H1 (cell line): ENCODE results near the gene COL21A1. TPM values are rescaled to one million over a fixed set of nuclear protein-coding genes. Genes with fewer than 3 reads are reported as not detected.

Experiments used
- CTCF ChIA-PET: fragments of 300-600 bp; sonication (Branson Sonifier 250); formaldehyde crosslinking; loops from one replicate; lab custom pipeline; 2021; ENCODE audit not compliant: partially characterized antibody; lab: Charles Lee
- POLR2A ChIA-PET: fragments of 300-600 bp; sonication (Branson Sonifier 250); formaldehyde crosslinking; loops from one replicate; lab custom pipeline; 2021; ENCODE audit warnings: inconsistent platforms; ENCODE audit not compliant: partially characterized antibody; lab: Charles Lee
- DNase-seq, 2 experiments: peaks; one replicate each; pipeline versions ENCODE4 v3.0.0 to v3.0.0-alpha.2; 2010 to 2022; ENCODE audit warnings: low spot score in 2 of 2, low read depth in 1 of 2, mixed read lengths in 1 of 2
- FAIRE-seq: peaks from 2 replicates; lab custom pipeline; 2011; peaks lifted over from hg19 to GRCh38; lab: Jason Lieb, UNC
- H2AFZ ChIP-seq: 2 replicates; pipeline ENCODE4 v1.8.1; 2012; ENCODE audit warnings: low read length, inconsistent platforms
- H2AK5ac ChIP-seq: 2 replicates; pipeline ENCODE4 v1.6.1; 2013; ENCODE audit warnings: low read depth, low read length
- H2BK120ac ChIP-seq: replicated peaks from 2 replicates; pipeline ENCODE3; 2013; ENCODE audit warnings: low read depth, low read length, inconsistent platforms
- H2BK12ac ChIP-seq: 2 replicates; pipeline ENCODE4 v1.6.1; 2013; ENCODE audit warnings: low read depth, low read length
- H2BK15ac ChIP-seq: 2 replicates; pipeline ENCODE4 v1.6.1; 2013; ENCODE audit warnings: low read length
- H2BK20ac ChIP-seq: 2 replicates; pipeline ENCODE4 v1.6.1; 2013; ENCODE audit warnings: low read length
- H2BK5ac ChIP-seq: 2 replicates; pipeline ENCODE4 v1.6.1; 2013; ENCODE audit warnings: low read depth, low read length
- H3K14ac ChIP-seq: 2 replicates; pipeline ENCODE4 v1.6.1; 2013; ENCODE audit warnings: inconsistent platforms; ENCODE audit not compliant: insufficient read length
- H3K18ac ChIP-seq: 2 replicates; pipeline ENCODE4 v1.6.1; 2013; ENCODE audit warnings: low read length; ENCODE audit errors: extremely low read depth
- H3K23ac ChIP-seq: 2 replicates; pipeline ENCODE4 v1.6.1; 2013; ENCODE audit warnings: inconsistent platforms; ENCODE audit not compliant: insufficient read length
- H3K23me2 ChIP-seq: 2 replicates; pipeline ENCODE4 v1.6.1; 2013; ENCODE audit warnings: low read depth, low read length
- H3K27ac ChIP-seq: 2 replicates; pipeline ENCODE4 v1.6.1; 2011; ENCODE audit warnings: low read depth, low read length, inconsistent platforms
- H3K27me3 ChIP-seq, 4 experiments: replicated peaks in 1 of 4; 1 replicate in 1 of 4; 2 replicates in 3 of 4; pipeline versions ENCODE4 v1.6.1 to v1.8.1; 2011 to 2013; ENCODE audit warnings: low read length in 3 of 4, mild to moderate bottlenecking in 3 of 4, inconsistent platforms in 2 of 4, mixed read lengths in 2 of 4, moderate library complexity in 1 of 4; ENCODE audit not compliant: control insufficient read depth in 3 of 4, insufficient read depth in 3 of 4; ENCODE audit errors: extremely low read depth in 1 of 4
- H3K36me3 ChIP-seq, 4 experiments: 2 replicates each; pipeline versions ENCODE4 v1.6.1 to v1.8.1; 2011 to 2013; ENCODE audit warnings: mild to moderate bottlenecking in 4 of 4, low read length in 3 of 4, moderate library complexity in 2 of 4, control low read depth in 1 of 4, inconsistent platforms in 1 of 4; ENCODE audit not compliant: insufficient read depth in 4 of 4, control insufficient read depth in 2 of 4
- H3K4ac ChIP-seq: replicated peaks from 2 replicates; pipeline ENCODE3; 2013; ENCODE audit warnings: low read length, low read depth, mixed read lengths, inconsistent platforms; ENCODE audit not compliant: insufficient read length
- H3K4me1 ChIP-seq, 4 experiments: replicated peaks in 1 of 4; 1 replicate in 1 of 4; 2 replicates in 3 of 4; pipeline versions ENCODE4 v1.6.1 to v1.8.1; 2011 to 2013; ENCODE audit warnings: low read length in 3 of 4, inconsistent platforms in 2 of 4, mixed read lengths in 1 of 4; ENCODE audit not compliant: insufficient read depth in 4 of 4, control insufficient read depth in 3 of 4
- H3K4me2 ChIP-seq, 2 experiments: 2 replicates each; pipeline versions ENCODE4 v1.6.1 to v1.8.1; 2011 to 2013; ENCODE audit warnings: low read depth in 2 of 2, low read length in 2 of 2, control low read depth in 1 of 2, inconsistent platforms in 1 of 2, mild to moderate bottlenecking in 1 of 2; ENCODE audit not compliant: insufficient read depth in 1 of 2
- H3K4me3 ChIP-seq, 4 experiments: fragments of 200-600, 300-600 bp in 1 of 4; sonication (generic), shearing (Covaris generic), sonication (Bioruptor Twin) in 1 of 4; 2 replicates each; pipeline versions ENCODE4 v1.5.1 to v1.8.1; 2011 to 2016; ENCODE audit warnings: low read length in 4 of 4, low read depth in 3 of 4, control low read depth in 2 of 4, inconsistent platforms in 2 of 4, mild to moderate bottlenecking in 2 of 4, mixed read lengths in 1 of 4, moderate library complexity in 1 of 4; ENCODE audit not compliant: insufficient read depth in 2 of 4; ENCODE audit errors: extremely low read depth in 1 of 4
- H3K56ac ChIP-seq: replicated peaks from 2 replicates; pipeline ENCODE3; 2013; ENCODE audit warnings: low read depth, mild to moderate bottlenecking, mixed read lengths, low read length, inconsistent platforms; ENCODE audit not compliant: insufficient read length
- H3K79me1 ChIP-seq: 2 replicates; pipeline ENCODE4 v1.6.1; 2013; ENCODE audit warnings: low read depth, low read length, control low read depth
- H3K79me2 ChIP-seq, 2 experiments: 2 replicates each; pipeline versions ENCODE4 v1.6.1 to v1.8.1; 2012 to 2013; ENCODE audit warnings: low read length in 2 of 2, mild to moderate bottlenecking in 2 of 2, inconsistent platforms in 1 of 2; ENCODE audit not compliant: insufficient read depth in 2 of 2, control insufficient read depth in 1 of 2
- H3K9ac ChIP-seq, 4 experiments: replicated peaks in 1 of 4; 1 replicate in 1 of 4; 2 replicates in 3 of 4; pipeline versions ENCODE4 v1.6.1 to v1.8.1; 2011 to 2013; ENCODE audit warnings: low read depth in 3 of 4, low read length in 3 of 4, control low read depth in 2 of 4, mild to moderate bottlenecking in 2 of 4, moderate library complexity in 2 of 4, inconsistent platforms in 1 of 4; ENCODE audit errors: extremely low read depth in 1 of 4
- H3K9me3 ChIP-seq, 2 experiments: 2 replicates each; pipeline versions ENCODE4 v1.6.1 to v1.8.1; 2012 to 2013; ENCODE audit warnings: mild to moderate bottlenecking in 2 of 2, moderate library complexity in 2 of 2, control low read depth in 1 of 2, inconsistent platforms in 1 of 2, low read depth in 1 of 2, low read length in 1 of 2, mixed read lengths in 1 of 2; ENCODE audit not compliant: insufficient read depth in 2 of 2
- H4K20me1 ChIP-seq, 2 experiments: replicated peaks in 1 of 2; 2 replicates each; pipeline versions ENCODE3 to v1.8.1; 2011 to 2013; ENCODE audit warnings: inconsistent platforms in 2 of 2, low read length in 2 of 2, mild to moderate bottlenecking in 1 of 2; ENCODE audit not compliant: insufficient read depth in 2 of 2, control insufficient read depth in 1 of 2
- H4K5ac ChIP-seq: 2 replicates; pipeline ENCODE4 v1.6.1; 2013; ENCODE audit warnings: low read length, low read depth, mixed read lengths, inconsistent platforms; ENCODE audit not compliant: insufficient read length
- H4K8ac ChIP-seq: 2 replicates; pipeline ENCODE4 v1.8.0; 2013; ENCODE audit warnings: mild to moderate bottlenecking, moderate library complexity, low read length, inconsistent platforms; ENCODE audit not compliant: insufficient read depth; ENCODE audit errors: extremely low read depth
- H4K91ac ChIP-seq: replicated peaks from 2 replicates; pipeline ENCODE3; 2013; ENCODE audit warnings: low read length, mixed read lengths, inconsistent platforms; ENCODE audit not compliant: insufficient read length
- GTF2F1 ChIP-seq: IDR thresholded peaks from 2 replicates; pipeline ENCODE4 v1.6.1; 2012; ENCODE audit warnings: low read depth, low read length, improper control_type of control experiment, borderline replicate concordance
- KDM5A ChIP-seq: fragments of 200-600 bp; IDR thresholded peaks from 2 replicates; pipeline ENCODE4 v1.7.1; 2012; ENCODE audit warnings: mild to moderate bottlenecking, low read length, inconsistent platforms, mixed read lengths
- MAFK ChIP-seq: IDR thresholded peaks from 2 replicates; pipeline ENCODE4 v1.6.1; 2012; ENCODE audit warnings: low read depth, mild to moderate bottlenecking, improper control_type of control experiment, low read length
- WGBS, 2 experiments: shearing (Covaris generic) in 1 of 2; methylation state at CpG; one replicate each; pipeline versions ENCODE4 v1.1.6 to v1.1.7; 2013 to 2015; ENCODE audit warnings: low lambda C conversion rate in 2 of 2, mixed read lengths in 2 of 2, inconsistent platforms in 1 of 2, low coverage in 1 of 2, missing lambda C conversion rate in 1 of 2; ENCODE audit not compliant: insufficient replicate concordance in 2 of 2, insufficient coverage in 1 of 2, insufficient read length in 1 of 2; ENCODE audit errors: extremely low coverage in 1 of 2, missing lambda C conversion rate in 1 of 2; 5-methylcytosine and 5-hydroxymethylcytosine counted together
- polyA plus RNA-seq, 7 experiments: library from polyadenylated mRNA; depleted of rRNA in 3 of 7; stranded (reverse) in 5 of 7; unstranded in 2 of 7; fragments of >200 nt in 5 of 7; fragments of 200-250 nt in 2 of 7; gene quantifications; 1 replicate in 5 of 7; 2 replicates in 1 of 7; 4 replicates in 1 of 7; pipeline versions ENCODE4 v1.2.1 to v1.2.3, GENCODE V29; 2011 to 2013; ENCODE audit warnings: missing spikeins in 2 of 7, mixed read lengths in 2 of 7
- total RNA-seq: library from RNA; stranded (reverse); fragmentation: NEBNext Ultra II Directional; extraction: Animal tissue kit (Norgen Biotek cat#: 25700); gene quantifications from 2 replicates; pipeline ENCODE4 v1.2.1, GENCODE V29; 2021
- TF ChIP-seq, protein P1 (sequence below): IDR thresholded peaks from 2 replicates; pipeline ENCODE4 v1.6.1; 2011; ENCODE audit warnings: low read length, improper control_type of control experiment

COL21A1 gene
- total and polyA plus RNA-seq, 2 of the 8 experiments (the other 6 are each of a cell fraction or from before 2014, with no cell fraction given) = 1.6 to 3.4 TPM

DNA sequence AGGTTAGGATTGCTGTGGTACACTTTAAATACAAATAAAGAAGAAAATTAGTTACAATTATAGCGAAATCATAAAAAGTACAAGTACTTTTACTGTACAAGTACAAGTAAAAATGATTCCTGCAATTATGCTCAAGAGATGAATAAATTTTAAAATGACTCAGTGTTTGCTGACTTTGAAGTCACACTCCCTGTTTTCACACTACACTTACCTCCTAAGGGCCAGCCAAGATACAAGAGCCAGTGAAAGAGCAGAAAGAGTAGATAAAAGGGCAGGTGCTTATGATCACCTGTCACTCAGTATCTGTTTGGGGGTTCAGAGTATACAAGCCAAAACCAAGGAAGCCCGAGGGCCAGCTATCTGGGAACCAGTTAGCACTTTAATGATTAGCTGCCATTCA is 41.0 kb upstream of the COL21A1 start:
- H4K5ac ChIP-seq = no peak overlapping the region
- H2BK5ac ChIP-seq = no peak overlapping the region
- H3K79me2 ChIP-seq = no peaks in the 10 kb centered on the region
- no peak overlapping the region for H3K56ac ChIP-seq
- ChIA-PET CTCF (interaction anchor here (0.9 to 5.2 kb wide), 6 partner anchors 11 to 844 kb away, joined by 3 to 36 read pairs (median 3); no protein-coding TSS in a partner anchor), POLR2A (no interaction called here)
- H2AFZ ChIP-seq = no peak overlapping the region
- H2BK12ac ChIP-seq = no peak overlapping the region
- H3K4me1 ChIP-seq = peaks cover 0 to 3% (median 2%) of the 10 kb centered on the region in 4 experiments; a peak in 3 of 7 replicates
- H3K79me1 ChIP-seq = no peaks in the 10 kb centered on the region
- no peak overlapping the region for H2BK120ac ChIP-seq
- no peaks in the 10 kb centered on the region for H3K23me2 ChIP-seq
- H3K18ac ChIP-seq = no peak overlapping the region
- H3K27me3 ChIP-seq = no peaks in the 10 kb centered on the region
- no peak overlapping the region for H2BK20ac ChIP-seq
- 88% methylated on average over 2 of the region's 2 CpGs; no CpG with 5 or more reads in 1 of the 2 experiments for whole genome bisulfite sequencing, 2 experiments
- no peak overlapping the region for H3K4ac ChIP-seq
- no peak for FAIRE-seq
- DNase-seq = no peak
- H3K27ac ChIP-seq = no peak overlapping the region
- no peak overlapping the region for H3K23ac ChIP-seq
- H2BK15ac ChIP-seq = no peak overlapping the region
- H3K14ac ChIP-seq = no peak overlapping the region
- no peaks in the 10 kb centered on the region for H4K20me1 ChIP-seq
- H4K8ac ChIP-seq = no peak overlapping the region
- TF ChIP-seq, protein P1, sequence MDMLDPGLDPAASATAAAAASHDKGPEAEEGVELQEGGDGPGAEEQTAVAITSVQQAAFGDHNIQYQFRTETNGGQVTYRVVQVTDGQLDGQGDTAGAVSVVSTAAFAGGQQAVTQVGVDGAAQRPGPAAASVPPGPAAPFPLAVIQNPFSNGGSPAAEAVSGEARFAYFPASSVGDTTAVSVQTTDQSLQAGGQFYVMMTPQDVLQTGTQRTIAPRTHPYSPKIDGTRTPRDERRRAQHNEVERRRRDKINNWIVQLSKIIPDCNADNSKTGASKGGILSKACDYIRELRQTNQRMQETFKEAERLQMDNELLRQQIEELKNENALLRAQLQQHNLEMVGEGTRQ = no peak
- no peak for TF ChIP-seq KDM5A
- no peak for TF ChIP-seq MAFK
- TF ChIP-seq GTF2F1 = no peak
- H2AK5ac ChIP-seq = no peak overlapping the region
- H3K36me3 ChIP-seq = no peaks in the 10 kb centered on the region
- no peaks in the 10 kb centered on the region for H3K9me3 ChIP-seq
- H3K4me2 ChIP-seq = no peak overlapping the region
- no peak overlapping the region for H4K91ac ChIP-seq
- no peak overlapping the region for H3K4me3 ChIP-seq
- no peak overlapping the region for H3K9ac ChIP-seq
